Stomach (tissue), 9 donors: ENCODE data around the gene RUNDC1. TPM values are rescaled to one million over a fixed set of nuclear protein-coding genes. Genes with fewer than 3 reads are reported as not detected.

Source experiments
- DNase-seq, 2 donors: peaks; one replicate each; pipeline versions ENCODE4 v3.0.0 to v3.0.0-alpha.2; 2013 to 2019
- H3K27ac ChIP-seq, 5 donors: fragments of 200-600 bp in 4 of 5; sonication (generic) in 4 of 5; one replicate each; pipeline ENCODE4 v1.5.1; 2013 to 2019; ENCODE audit warnings: mild to moderate bottlenecking in 1 of 5, moderate library complexity in 1 of 5
- H3K27me3 ChIP-seq, 3 donors: fragments of 200-600 bp; sonication (generic); one replicate each; pipeline ENCODE4 v1.5.1; 2017 to 2019; ENCODE audit warnings: mixed run types in 1 of 3
- H3K36me3 ChIP-seq, 4 donors: fragments of 200-600 bp; sonication (generic); 1 replicate in 3 of 4; 2 replicates in 1 of 4; pipeline ENCODE4 v1.5.1; 2016 to 2019
- H3K4me1 ChIP-seq, 4 donors: fragments of 200-600 bp; sonication (generic); one replicate each; pipeline ENCODE4 v1.5.1; 2016 to 2019
- H3K4me3 ChIP-seq, 4 donors: fragments of 200-600 bp; sonication (generic) in 3 of 4; one replicate each; pipeline ENCODE4 v1.5.1; 2016 to 2019; ENCODE audit warnings: mild to moderate bottlenecking in 1 of 4
- H3K9me3 ChIP-seq, 4 donors: fragments of 200-600 bp; sonication (generic); one replicate each; pipeline ENCODE4 v1.5.1; 2016 to 2019
- EP300 ChIP-seq: sonication (generic); formaldehyde crosslinking; IDR thresholded peaks from one replicate; pipeline ENCODE4 v1.6.1; 2017; ENCODE audit warnings: antibody characterized with exemption
- POLR2A ChIP-seq, 4 donors: fragments of 450-650 bp; IDR thresholded peaks; one replicate each; pipeline ENCODE4 v1.6.1; 2016; ENCODE audit warnings: antibody characterized with exemption in 4 of 4, control low read depth in 2 of 4, mild to moderate bottlenecking in 1 of 4, moderate library complexity in 1 of 4
- POLR2AphosphoS5 ChIP-seq, 3 donors: sonication (generic); formaldehyde crosslinking; IDR thresholded peaks; one replicate each; pipeline ENCODE4 v1.6.1; 2016; ENCODE audit warnings: antibody characterized with exemption in 3 of 3
- WGBS, 5 donors: extraction: QIAGEN DNeasy Blood & Tissue Kit in 3 of 5; methylation state at CpG; one replicate each; pipeline versions ENCODE4 v1.1.5 to v1.1.7; 2013 to 2018; 5-methylcytosine and 5-hydroxymethylcytosine counted together
- intact Hi-C: fragments of 100-400 bp; cut with DNase I; formaldehyde crosslinking; loops from one replicate; pipeline ENCODE4 v1.15.1; 2023; ENCODE audit warnings: low total_unique reads
- polyA plus RNA-seq, 3 donors: library from polyadenylated mRNA; stranded (reverse); fragments of 200-250 nt; gene quantifications; one replicate each; pipeline ENCODE4 v1.2.3, GENCODE V29; 2013
- total RNA-seq, 5 donors: library from RNA; depleted of rRNA; stranded (reverse); fragments of >200 nt; gene quantifications; one replicate each; pipeline versions ENCODE4 v1.1.0 to v1.2.3, GENCODE V29; 2014 to 2016
- TF ChIP-seq, protein P1 (sequence below), 7 experiments: fragments of 450-650 bp in 4 of 7; fragments of 200-600 bp in 3 of 7; sonication (generic) in 3 of 7; IDR thresholded peaks; one replicate each; pipeline ENCODE4 v1.5.1; 2016 to 2019; ENCODE audit warnings: antibody characterized with exemption in 7 of 7, control low read depth in 2 of 7, mild to moderate bottlenecking in 1 of 7
- donor health status: healthy with polysubstance abuse.
- donor health status: Bipolar disorder and iron deficiency.
- donor health status: healthy.

Gene RUNDC1
- total and polyA plus RNA-seq, 8 donors: 5.8 to 51.6 (median 13.8) TPM

DNA sequence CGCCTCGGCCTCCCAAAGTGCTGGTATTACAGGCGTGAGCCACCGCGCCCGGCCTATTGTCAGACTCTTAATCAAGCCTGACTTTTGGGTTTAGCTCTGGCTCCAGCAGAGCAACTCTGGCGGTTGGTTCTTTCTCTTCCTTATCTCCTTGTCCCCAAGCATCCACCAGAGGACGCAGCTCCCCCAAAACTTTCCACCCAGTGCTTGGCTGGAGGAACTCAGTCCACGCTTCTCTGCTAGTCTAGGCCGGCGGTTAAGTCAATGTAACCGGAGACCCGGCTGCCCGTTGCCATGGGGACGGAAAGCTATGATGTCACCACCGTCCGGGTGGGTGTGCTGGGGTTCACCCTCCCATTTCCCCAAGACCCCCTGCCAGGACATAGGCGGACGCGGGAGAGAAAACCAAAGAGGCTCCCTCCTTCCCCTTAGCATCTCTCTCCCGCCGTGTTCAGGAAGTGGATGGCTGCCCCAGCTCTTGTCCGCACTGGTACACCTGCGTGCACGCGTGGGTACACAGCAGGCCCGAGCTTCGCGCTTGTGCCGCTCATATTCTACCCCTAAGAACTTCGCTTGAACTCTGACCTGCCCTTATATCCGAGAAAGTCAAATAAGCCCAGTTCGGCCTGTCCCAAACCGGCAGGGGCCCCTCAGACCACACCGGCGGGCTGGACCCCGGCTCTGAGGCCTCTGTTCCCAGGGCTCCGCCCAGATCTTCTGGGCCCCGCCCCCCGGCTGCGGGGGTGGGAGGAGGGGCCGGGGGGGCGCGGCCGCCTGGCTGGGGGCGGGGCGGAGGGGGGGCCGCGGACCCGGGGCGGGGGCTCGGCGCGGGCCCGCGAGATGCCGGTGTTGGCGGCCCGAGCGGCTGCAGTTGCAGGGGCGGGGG, 44.3 kb downstream of the RUNDC1 start, which contains the start of gene RND2:
Gene RND2, plus strand, starts transcription at position 825 of the 883 bp plus-strand sequence. CDS start 117 bp downstream, outside the sequence.
- peaks cover 24 to 46% (median 39%) of the 10 kb centered on the region in 4 donors for H3K4me1 ChIP-seq
- TF ChIP-seq POLR2A (IDR thresholded peaks at IDR 0.05) (no peak), POLR2AphosphoS5 (IDR thresholded peaks at IDR 0.05) (peak in 2 of 3 donors; percentile 27 to 45)
- TF ChIP-seq, protein P1, sequence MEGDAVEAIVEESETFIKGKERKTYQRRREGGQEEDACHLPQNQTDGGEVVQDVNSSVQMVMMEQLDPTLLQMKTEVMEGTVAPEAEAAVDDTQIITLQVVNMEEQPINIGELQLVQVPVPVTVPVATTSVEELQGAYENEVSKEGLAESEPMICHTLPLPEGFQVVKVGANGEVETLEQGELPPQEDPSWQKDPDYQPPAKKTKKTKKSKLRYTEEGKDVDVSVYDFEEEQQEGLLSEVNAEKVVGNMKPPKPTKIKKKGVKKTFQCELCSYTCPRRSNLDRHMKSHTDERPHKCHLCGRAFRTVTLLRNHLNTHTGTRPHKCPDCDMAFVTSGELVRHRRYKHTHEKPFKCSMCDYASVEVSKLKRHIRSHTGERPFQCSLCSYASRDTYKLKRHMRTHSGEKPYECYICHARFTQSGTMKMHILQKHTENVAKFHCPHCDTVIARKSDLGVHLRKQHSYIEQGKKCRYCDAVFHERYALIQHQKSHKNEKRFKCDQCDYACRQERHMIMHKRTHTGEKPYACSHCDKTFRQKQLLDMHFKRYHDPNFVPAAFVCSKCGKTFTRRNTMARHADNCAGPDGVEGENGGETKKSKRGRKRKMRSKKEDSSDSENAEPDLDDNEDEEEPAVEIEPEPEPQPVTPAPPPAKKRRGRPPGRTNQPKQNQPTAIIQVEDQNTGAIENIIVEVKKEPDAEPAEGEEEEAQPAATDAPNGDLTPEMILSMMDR (IDR thresholded peaks at IDR 0.05): peak in 5 of 7 experiments; percentile 33 to 71 (median 60)
- H3K27ac ChIP-seq: peak within 1 kb of the TSS; percentile 49 to 84 (median 71)
- H3K27me3 ChIP-seq: no peaks in the 10 kb centered on the region
- intact Hi-C loops: loop anchor here (10.0 kb wide), 1 partner anchor 100 kb away; the partner anchor contains the start of gene BRCA1
- H3K36me3 ChIP-seq: no peaks in the 10 kb centered on the region
- peak within 1 kb of the TSS; percentile 49 to 59 (median 52) for H3K4me3 ChIP-seq
- no peaks in the 10 kb centered on the region for H3K9me3 ChIP-seq
- 0 to 1% (median 1%) methylated on average over 17 to 61 of the region's 61 CpGs for WGBS, 5 donors
- DNase-seq: peak; percentile 76 to 97

DNA sequence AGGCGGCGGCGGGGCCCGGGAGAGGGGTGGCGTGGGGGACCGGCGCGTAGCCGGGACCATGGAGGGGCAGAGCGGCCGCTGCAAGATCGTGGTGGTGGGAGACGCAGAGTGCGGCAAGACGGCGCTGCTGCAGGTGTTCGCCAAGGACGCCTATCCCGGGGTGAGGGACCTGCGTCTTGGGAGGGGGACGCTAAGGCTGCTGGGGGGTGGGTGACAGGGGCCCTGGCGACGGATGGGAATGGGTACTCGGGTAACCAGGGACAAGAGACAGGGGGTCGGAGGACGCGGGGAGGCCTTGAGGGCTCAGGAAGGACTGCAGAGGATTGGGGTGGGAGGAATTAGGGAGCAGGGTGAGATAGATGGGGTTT, 44.9 kb downstream of the RUNDC1 start:
- TF ChIP-seq, protein P1 (IDR thresholded peaks at IDR 0.05): no peak
- TF ChIP-seq POLR2A (IDR thresholded peaks at IDR 0.05) (no peak), POLR2AphosphoS5 (IDR thresholded peaks at IDR 0.05) (no peak), EP300 (no peak)
- Histone ChIP-seq H3K9me3 (no peaks in the 10 kb centered on the region), H3K27me3 (no peaks in the 10 kb centered on the region), H3K36me3 (no peaks in the 10 kb centered on the region), H3K4me1 (peaks cover 17 to 39% (median 33%) of the 10 kb centered on the region in 4 donors), H3K4me3 (peak overlapping the region; percentile 49 to 59 (median 52)), H3K27ac (peak overlapping the region in 3 of 5 donors; percentile 42 to 84 (median 69))
- no peak for DNase-seq
- intact Hi-C loops: loop anchor here (10.0 kb wide), 1 partner anchor 100 kb away; the partner anchor contains the start of gene BRCA1
- WGBS, 5 donors: 4 to 12% (median 8%) methylated on average over 22 to 27 of the region's 27 CpGs

DNA sequence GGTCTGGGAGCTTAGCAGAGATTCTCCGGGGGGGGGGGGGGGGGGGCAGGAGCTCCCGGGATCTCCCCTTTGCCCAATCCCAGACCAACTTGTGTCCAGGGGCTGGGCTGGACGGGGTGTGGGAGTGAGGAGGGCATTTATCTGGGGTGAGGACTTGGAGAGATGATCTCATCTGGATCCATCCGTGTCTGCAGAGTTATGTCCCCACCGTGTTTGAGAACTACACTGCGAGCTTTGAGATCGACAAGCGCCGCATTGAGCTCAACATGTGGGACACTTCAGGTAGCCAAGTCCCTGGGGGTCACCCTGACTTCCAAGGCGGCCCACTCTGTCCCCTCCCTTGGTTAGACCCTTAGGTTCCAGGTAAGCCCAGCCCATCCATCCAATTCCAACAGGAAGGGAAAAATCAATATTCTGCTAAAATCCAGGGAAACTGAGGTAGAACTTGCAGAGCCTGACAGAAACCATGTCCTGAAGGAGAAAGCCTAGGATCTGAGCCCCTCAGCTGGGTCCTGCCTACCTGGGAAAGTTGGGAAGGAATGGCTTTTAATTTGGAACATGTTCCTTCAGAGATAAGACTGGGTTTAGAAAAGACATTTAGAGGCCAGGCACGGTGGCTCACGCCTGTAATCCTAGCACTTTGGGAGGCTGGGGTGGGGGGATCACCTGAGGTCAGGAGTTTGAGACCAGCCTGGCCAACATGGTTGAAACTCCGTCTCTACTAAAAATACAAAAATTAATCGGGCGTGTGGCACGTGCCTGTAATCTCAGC, 45.6 kb downstream of the RUNDC1 start:
- Histone ChIP-seq H3K27me3 (no peaks in the 10 kb centered on the region), H3K4me1 (peaks cover 13 to 34% (median 27%) of the 10 kb centered on the region in 4 donors), H3K27ac (peak overlapping the region in 3 of 5 donors; percentile 4 to 84 (median 69)), H3K36me3 (no peaks in the 10 kb centered on the region), H3K9me3 (no peaks in the 10 kb centered on the region), H3K4me3 (peak overlapping the region in 2 of 4 donors; percentile 49 to 59)
- intact Hi-C loops: loop anchor here (10.0 kb wide), 1 partner anchor 99 kb away; the partner anchor contains the start of gene BRCA1
- WGBS, 5 donors: 50 to 63% (median 60%) methylated on average over 14 to 16 of the region's 16 CpGs
- TF ChIP-seq, protein P1 (IDR thresholded peaks at IDR 0.05): no peak
- no peak for TF ChIP-seq POLR2A (IDR thresholded peaks at IDR 0.05)
- DNase-seq: no peak

DNA sequence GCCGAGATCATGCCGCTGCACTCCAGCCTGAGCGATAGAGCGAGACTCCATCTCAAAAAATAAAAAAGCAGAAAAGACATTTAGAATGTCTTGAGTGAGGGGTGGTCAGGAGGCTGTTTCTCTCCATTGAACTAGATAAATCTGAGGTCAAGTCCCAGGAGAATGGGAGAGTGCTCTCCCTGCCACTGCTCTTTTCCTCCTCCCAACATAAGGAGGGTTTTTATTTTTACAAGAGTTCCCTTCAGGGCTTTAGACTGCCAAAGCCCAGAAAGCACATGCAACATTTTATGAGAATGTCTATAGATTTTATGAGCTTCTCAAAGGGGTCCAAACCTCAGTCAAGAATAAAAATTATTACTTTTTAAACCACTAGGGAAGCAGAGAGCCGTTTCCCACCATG, 46.2 kb downstream of the RUNDC1 start:
- WGBS, 5 donors: 58 to 73% (median 68%) methylated on average over 5 of the region's 5 CpGs
- no peaks in the 10 kb centered on the region for H3K9me3 ChIP-seq
- intact Hi-C loops: loop anchor here (10.0 kb wide), 1 partner anchor 98 kb away; the partner anchor contains the start of gene BRCA1
- H3K36me3 ChIP-seq: no peaks in the 10 kb centered on the region
- H3K27me3 ChIP-seq: no peaks in the 10 kb centered on the region
- no peak overlapping the region for H3K4me3 ChIP-seq
- peaks cover 9 to 28% (median 22%) of the 10 kb centered on the region in 4 donors for H3K4me1 ChIP-seq
- no peak for DNase-seq
- peak overlapping the region in 1 of 5 donors; percentile 84 for H3K27ac ChIP-seq
- TF ChIP-seq, protein P1 (IDR thresholded peaks at IDR 0.05): no peak
- TF ChIP-seq POLR2AphosphoS5 (IDR thresholded peaks at IDR 0.05) (no peak), EP300 (no peak), POLR2A (IDR thresholded peaks at IDR 0.05) (no peak)
